Neural cell (in vitro differentiated cells): Measurements from ENCODE around the gene PATZ1. TPM values are rescaled to one million over a fixed set of nuclear protein-coding genes. Genes with fewer than 3 reads are reported as not detected.

Source experiments
- H2AFZ ChIP-seq: fragments of 200-600, 300-800 bp; sonication (generic), shearing (Covaris generic); 2 replicates; pipeline ENCODE4 v1.6.0; 2014; ENCODE audit warnings: low read depth, mild to moderate bottlenecking, antibody characterized with exemption, low read length, moderate library complexity
- H3F3A ChIP-seq: fragments of 200-600 bp; shearing (Covaris generic); 2 replicates; pipeline ENCODE4 v1.6.1; 2016; ENCODE audit warnings: mild to moderate bottlenecking, moderate library complexity, mixed read lengths, antibody characterized with exemption, low read length; ENCODE audit not compliant: insufficient read depth, poor library complexity, severe bottlenecking
- H3K27ac ChIP-seq: fragments of 200-600, 300-800 bp; sonication (generic), shearing (Covaris generic); 2 replicates; pipeline ENCODE4 v1.5.1; 2014; ENCODE audit warnings: mild to moderate bottlenecking, low read length, moderate library complexity
- H3K27me3 ChIP-seq: fragments of 300-800, 200-600 bp; sonication (generic), shearing (Covaris generic); 2 replicates; pipeline ENCODE4 v1.6.0; 2014; ENCODE audit warnings: mild to moderate bottlenecking, low read depth, low read length, moderate library complexity; ENCODE audit not compliant: insufficient read depth
- H3K36me3 ChIP-seq: fragments of 300-800, 200-600 bp; sonication (generic), shearing (Covaris generic); 2 replicates; pipeline ENCODE4 v1.5.1; 2014; ENCODE audit warnings: mild to moderate bottlenecking, antibody characterized with exemption, low read length, moderate library complexity; ENCODE audit not compliant: insufficient read depth
- H3K4me2 ChIP-seq: fragments of 300-800, 200-600 bp; sonication (generic), shearing (Covaris generic); 2 replicates; pipeline ENCODE4 v1.6.0; 2014; ENCODE audit warnings: mild to moderate bottlenecking, low read length
- H3K4me3 ChIP-seq: fragments of 300-800, 200-600 bp; sonication (generic), shearing (Covaris generic); 2 replicates; pipeline ENCODE4 v1.5.1; 2014; ENCODE audit warnings: mild to moderate bottlenecking, low read length, moderate library complexity
- H3K79me2 ChIP-seq: fragments of 200-600 bp; shearing (Covaris generic); replicated peaks from 2 replicates; pipeline ENCODE4 v1.6.0; 2014; ENCODE audit warnings: mild to moderate bottlenecking, low read length, moderate library complexity; ENCODE audit not compliant: insufficient read depth
- H3K9ac ChIP-seq: fragments of 300-800, 200-600 bp; sonication (generic), shearing (Covaris generic); 2 replicates; pipeline ENCODE4 v1.6.1; 2016; ENCODE audit warnings: mild to moderate bottlenecking, low read length, mixed read lengths
- H3K9me2 ChIP-seq: fragments of 200-600 bp; shearing (Covaris generic); 2 replicates; pipeline ENCODE4 v1.6.1; 2016; ENCODE audit warnings: mild to moderate bottlenecking, low read length, mixed read lengths; ENCODE audit not compliant: insufficient read depth
- H3K9me3 ChIP-seq: fragments of 200-600, 300-800 bp; sonication (generic), shearing (Covaris generic); 2 replicates; pipeline ENCODE4 v1.6.1; 2016; ENCODE audit warnings: mild to moderate bottlenecking, mixed run types, low read length, moderate library complexity, mixed read lengths
- H4K20me1 ChIP-seq: fragments of 200-600 bp; shearing (Covaris generic); 2 replicates; pipeline ENCODE4 v1.6.1; 2016; ENCODE audit warnings: mild to moderate bottlenecking, mixed run types; ENCODE audit not compliant: insufficient read depth
- EP300 ChIP-seq: fragments of 450-650 bp; conservative IDR thresholded peaks from 2 replicates; pipeline ENCODE4 v1.6.1; 2014; ENCODE audit warnings: antibody characterized with exemption, mild to moderate bottlenecking, moderate library complexity; ENCODE audit not compliant: poor library complexity, severe bottlenecking
- EZH2 ChIP-seq: fragments of 200-600, 300-800 bp; shearing (Covaris generic), sonication (generic); IDR thresholded peaks from 2 replicates; pipeline ENCODE4 v1.6.1; 2014; ENCODE audit warnings: antibody characterized with exemption, low read length, borderline replicate concordance, mild to moderate bottlenecking; ENCODE audit not compliant: insufficient read depth, poor library complexity, severe bottlenecking
- MXI1 ChIP-seq: fragments of 450-650 bp; conservative IDR thresholded peaks from 2 replicates; pipeline ENCODE4 v1.6.1; 2014; ENCODE audit warnings: antibody characterized with exemption, mild to moderate bottlenecking; ENCODE audit not compliant: poor library complexity, severe bottlenecking
- POLR2AphosphoS5 ChIP-seq: IDR thresholded peaks from 2 replicates; pipeline ENCODE4 v1.6.1; 2012
- RAD21 ChIP-seq: fragments of 450-650 bp; conservative IDR thresholded peaks from 2 replicates; pipeline ENCODE4 v1.6.1; 2014; ENCODE audit warnings: antibody characterized with exemption, mild to moderate bottlenecking, moderate library complexity
- REST ChIP-seq: IDR thresholded peaks from 2 replicates; pipeline ENCODE4 v1.6.1; 2012; ENCODE audit warnings: borderline replicate concordance
- SMC3 ChIP-seq: fragments of 450-650 bp; conservative IDR thresholded peaks from 2 replicates; pipeline ENCODE4 v1.6.1; 2014; ENCODE audit warnings: antibody characterized with exemption, mild to moderate bottlenecking, moderate library complexity; ENCODE audit not compliant: poor library complexity
- TAF1 ChIP-seq: IDR thresholded peaks from 2 replicates; pipeline ENCODE4 v1.6.1; 2012; ENCODE audit warnings: low read depth
- polyA plus RNA-seq: library from polyadenylated mRNA; depleted of rRNA; stranded (reverse); fragments of >200 nt; gene quantifications from 2 replicates; pipeline ENCODE4 v1.2.3, GENCODE V29; 2014
- TF ChIP-seq, protein P1 (sequence below): fragments of 450-650 bp; IDR thresholded peaks from 2 replicates; pipeline ENCODE4 v1.5.1; 2014; ENCODE audit warnings: antibody characterized with exemption, mild to moderate bottlenecking, moderate library complexity; ENCODE audit not compliant: poor library complexity, severe bottlenecking

The PATZ1 gene
- polyA plus RNA-seq, 1 donor from 2014 or later, result 33.5 TPM

- no peaks in the 10 kb centered on the region for H3K9me2 ChIP-seq
- no peak overlapping the region for H3K4me2 ChIP-seq
- no peaks in the 10 kb centered on the region for H3K36me3 ChIP-seq
- no peak overlapping the region for H3K4me3 ChIP-seq
- H4K20me1 ChIP-seq, result no peaks in the 10 kb centered on the region
- H2AFZ ChIP-seq, result no peak overlapping the region
- TF ChIP-seq REST (no peak), SMC3 (no peak), EZH2 (no peak), EP300 (no peak), POLR2AphosphoS5 (no peak), MXI1 (no peak), TAF1 (no peak), RAD21 (no peak)
- TF ChIP-seq, protein P1, sequence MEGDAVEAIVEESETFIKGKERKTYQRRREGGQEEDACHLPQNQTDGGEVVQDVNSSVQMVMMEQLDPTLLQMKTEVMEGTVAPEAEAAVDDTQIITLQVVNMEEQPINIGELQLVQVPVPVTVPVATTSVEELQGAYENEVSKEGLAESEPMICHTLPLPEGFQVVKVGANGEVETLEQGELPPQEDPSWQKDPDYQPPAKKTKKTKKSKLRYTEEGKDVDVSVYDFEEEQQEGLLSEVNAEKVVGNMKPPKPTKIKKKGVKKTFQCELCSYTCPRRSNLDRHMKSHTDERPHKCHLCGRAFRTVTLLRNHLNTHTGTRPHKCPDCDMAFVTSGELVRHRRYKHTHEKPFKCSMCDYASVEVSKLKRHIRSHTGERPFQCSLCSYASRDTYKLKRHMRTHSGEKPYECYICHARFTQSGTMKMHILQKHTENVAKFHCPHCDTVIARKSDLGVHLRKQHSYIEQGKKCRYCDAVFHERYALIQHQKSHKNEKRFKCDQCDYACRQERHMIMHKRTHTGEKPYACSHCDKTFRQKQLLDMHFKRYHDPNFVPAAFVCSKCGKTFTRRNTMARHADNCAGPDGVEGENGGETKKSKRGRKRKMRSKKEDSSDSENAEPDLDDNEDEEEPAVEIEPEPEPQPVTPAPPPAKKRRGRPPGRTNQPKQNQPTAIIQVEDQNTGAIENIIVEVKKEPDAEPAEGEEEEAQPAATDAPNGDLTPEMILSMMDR, result no peak
- no peaks in the 10 kb centered on the region for H3K27me3 ChIP-seq
- no peaks in the 10 kb centered on the region for H3K9me3 ChIP-seq
- no peaks in the 10 kb centered on the region for H3F3A ChIP-seq
- H3K9ac ChIP-seq, result no peak overlapping the region
- no peaks in the 10 kb centered on the region for H3K79me2 ChIP-seq
- no peak overlapping the region for H3K27ac ChIP-seq
These were observed 58.2 kb downstream of the PATZ1 start for GRCh38 chr22:31287818-31288495.

DNA sequence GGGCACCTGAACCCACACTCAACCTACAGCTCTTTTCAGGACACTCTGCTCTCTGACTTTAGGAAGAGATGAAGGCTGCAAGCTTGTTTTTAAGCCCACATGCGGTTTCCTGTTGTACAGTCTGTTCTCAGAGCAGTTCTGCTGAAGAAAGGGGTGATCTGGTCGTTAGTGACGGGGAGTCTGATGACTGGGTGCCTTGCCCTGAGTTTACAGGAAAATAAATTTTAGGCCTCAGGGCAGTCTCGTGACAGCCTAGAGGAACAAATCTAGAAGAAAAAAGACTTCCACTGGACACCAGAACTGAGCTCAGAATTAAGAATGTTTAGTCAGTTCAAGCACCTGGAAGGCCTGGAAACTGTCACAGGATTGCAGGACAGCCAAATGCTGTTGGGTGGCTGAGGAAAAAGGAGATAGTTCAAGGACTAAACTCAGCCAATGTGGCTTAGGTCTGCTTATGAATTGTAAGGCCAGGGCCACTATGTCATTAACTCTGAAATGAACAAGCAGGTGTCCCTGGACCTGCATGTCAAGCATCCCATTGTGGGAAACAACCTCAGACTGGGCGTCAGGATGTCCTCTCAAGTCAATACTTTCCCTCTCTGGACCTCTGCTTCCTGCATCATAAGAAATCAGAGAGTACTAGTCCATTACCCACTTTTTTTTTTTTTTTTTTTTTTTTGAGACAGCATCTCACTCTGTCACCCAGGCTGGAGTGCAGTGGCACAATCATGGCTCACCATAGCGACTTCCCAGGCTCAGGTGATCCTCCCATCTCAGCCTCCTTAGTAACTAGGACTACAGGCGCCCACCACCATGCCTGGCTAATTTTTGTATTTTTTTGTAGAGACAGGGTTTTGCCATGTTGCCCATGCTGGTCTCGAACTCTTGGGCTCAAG is 59.5 kb downstream of the PATZ1 start:
- Histone ChIP-seq H3K9me2 (no peaks in the 10 kb centered on the region), H3K4me3 (no peak overlapping the region), H3K4me2 (no peak overlapping the region), H3K9ac (no peak overlapping the region), H2AFZ (no peak overlapping the region), H3K79me2 (no peaks in the 10 kb centered on the region), H3K36me3 (peaks cover 4% of the 10 kb centered on the region), H3K27me3 (no peaks in the 10 kb centered on the region), H4K20me1 (no peaks in the 10 kb centered on the region), H3K27ac (no peak overlapping the region), H3F3A (no peaks in the 10 kb centered on the region), H3K9me3 (no peaks in the 10 kb centered on the region)
- no peak for TF ChIP-seq TAF1
- TF ChIP-seq EP300, result no peak
- TF ChIP-seq REST, result no peak
- no peak for TF ChIP-seq SMC3
- no peak for TF ChIP-seq RAD21
- no peak for TF ChIP-seq POLR2AphosphoS5
- TF ChIP-seq EZH2, result no peak
- TF ChIP-seq MXI1, result no peak
- TF ChIP-seq, protein P1, result no peak
